Vagina (tissue), 2 donors: ENCODE results near the gene EIF5A. TPM values are rescaled to one million over a fixed set of nuclear protein-coding genes. Genes with fewer than 3 reads are reported as not detected.

Experiments
- DNase-seq, 2 donors: peaks; one replicate each; pipeline ENCODE4 v3.0.0-alpha.2; 2017; ENCODE audit errors: extremely low spot score in 2 of 2
- H3K27ac ChIP-seq: fragments of 200-600 bp; sonication (generic); one replicate; pipeline ENCODE4 v1.5.1; 2019
- H3K27me3 ChIP-seq: fragments of 200-600 bp; sonication (generic); one replicate; pipeline ENCODE4 v1.5.1; 2019
- H3K36me3 ChIP-seq, 2 donors: fragments of 200-600 bp; sonication (generic); one replicate each; pipeline ENCODE4 v1.5.1; 2017 to 2019
- H3K4me1 ChIP-seq: fragments of 200-600 bp; sonication (generic); one replicate; pipeline ENCODE4 v1.5.1; 2019
- H3K4me3 ChIP-seq, 2 donors: fragments of 200-600 bp; sonication (generic); 1 replicate in 1 of 2; 2 replicates in 1 of 2; pipeline ENCODE4 v1.5.1; 2016 to 2019
- H3K9me3 ChIP-seq: fragments of 200-600 bp; sonication (generic); one replicate; pipeline ENCODE4 v1.5.1; 2019
- CTCF ChIP-seq, 3 experiments: fragments of 450-650 bp in 2 of 3; fragments of 200-600 bp in 1 of 3; sonication (generic) in 1 of 3; IDR thresholded peaks; one replicate each; pipeline ENCODE4 v1.5.1; 2017 to 2019; ENCODE audit warnings: antibody characterized with exemption in 3 of 3, mild to moderate bottlenecking in 2 of 3, moderate library complexity in 2 of 3
- POLR2A ChIP-seq, 2 donors: fragments of 450-650 bp; IDR thresholded peaks; one replicate each; pipeline ENCODE4 v1.6.1; 2017; ENCODE audit warnings: antibody characterized with exemption in 2 of 2, mild to moderate bottlenecking in 2 of 2, moderate library complexity in 2 of 2
- POLR2AphosphoS5 ChIP-seq, 2 donors: sonication (generic); formaldehyde crosslinking; IDR thresholded peaks; one replicate each; pipeline ENCODE4 v1.9.0; 2017; ENCODE audit warnings: antibody characterized with exemption in 2 of 2, mild to moderate bottlenecking in 2 of 2, low read depth in 1 of 2; ENCODE audit not compliant: insufficient read depth in 1 of 2
- intact Hi-C: fragments of 100-400 bp; cut with DNase I; formaldehyde crosslinking; loops from one replicate; pipeline ENCODE4 v1.15.1; 2023
- total RNA-seq: library from RNA; depleted of rRNA; stranded (reverse); fragments of >200 nt; gene quantifications from one replicate; pipeline ENCODE4 v1.2.3, GENCODE V29; 2016

EIF5A gene
- total RNA-seq, 1 donor from 2014 or later, result 238 TPM

- intact Hi-C loops, result loop anchor here (2.0 kb wide), 1 partner anchor 15 kb away; the partner anchor contains the start of gene SLC2A4
- TF ChIP-seq POLR2AphosphoS5 (IDR thresholded peaks at IDR 0.05; ENCODE audit: insufficient read depth in 1 of 2, low read depth in 1 of 2) (no peak), CTCF (IDR thresholded peaks at IDR 0.05) (no peak), POLR2A (IDR thresholded peaks at IDR 0.05) (no peak)
- Histone ChIP-seq H3K4me3 (peak overlapping the region; percentile 15 to 28), H3K27me3 (no peaks in the 10 kb centered on the region), H3K9me3 (no peaks in the 10 kb centered on the region), H3K4me1 (peaks cover 45% of the 10 kb centered on the region), H3K36me3 (no peaks in the 10 kb centered on the region), H3K27ac (peak overlapping the region; percentile 33)
- no peak for DNase-seq
Observed at GRCh38 chr17:7295230-7296180, 11.9 kb upstream of the EIF5A start.

GRCh38 chr17:7296189-7296861 lies 11.1 kb upstream of the EIF5A start:
- Histone ChIP-seq H3K27ac (peak overlapping the region; percentile 33), H3K27me3 (no peaks in the 10 kb centered on the region), H3K4me3 (peak overlapping the region in 1 of 2 donors; percentile 15), H3K4me1 (peaks cover 45% of the 10 kb centered on the region), H3K36me3 (no peaks in the 10 kb centered on the region), H3K9me3 (no peaks in the 10 kb centered on the region)
- no peak for DNase-seq
- intact Hi-C loops, result loop anchor here (2.0 kb wide), 1 partner anchor 16 kb away; the partner anchor contains the start of gene SLC2A4
- TF ChIP-seq CTCF (IDR thresholded peaks at IDR 0.05) (peak; percentile 85 to 92 (median 88)), POLR2A (IDR thresholded peaks at IDR 0.05) (no peak), POLR2AphosphoS5 (IDR thresholded peaks at IDR 0.05; ENCODE audit: insufficient read depth in 1 of 2, low read depth in 1 of 2) (peak; percentile 18 to 57)

- no peak overlapping the region for H3K4me3 ChIP-seq
- no peak for DNase-seq
- TF ChIP-seq POLR2AphosphoS5 (IDR thresholded peaks at IDR 0.05; ENCODE audit: insufficient read depth in 1 of 2, low read depth in 1 of 2) (no peak), CTCF (IDR thresholded peaks at IDR 0.05) (no peak), POLR2A (IDR thresholded peaks at IDR 0.05) (no peak)
- intact Hi-C loops, result no loop called here
- no peaks in the 10 kb centered on the region for H3K27me3 ChIP-seq
- no peaks in the 10 kb centered on the region for H3K9me3 ChIP-seq
- peaks cover 20% of the 10 kb centered on the region for H3K4me1 ChIP-seq
- H3K27ac ChIP-seq, result no peak overlapping the region
- no peaks in the 10 kb centered on the region for H3K36me3 ChIP-seq
Observed at GRCh38 chr17:7304179-7304578, 3.2 kb upstream of the EIF5A start.

GRCh38 chr17:7307686-7308624 lies 527 bp downstream of the EIF5A start:
- no peak for DNase-seq
- TF ChIP-seq POLR2AphosphoS5 (IDR thresholded peaks at IDR 0.05; ENCODE audit: insufficient read depth in 1 of 2, low read depth in 1 of 2) (peak in 1 of 2 donors; percentile 47), CTCF (IDR thresholded peaks at IDR 0.05) (no peak)
- peaks cover 3 to 36% of the 10 kb centered on the region in 2 donors for H3K36me3 ChIP-seq
- H3K9me3 ChIP-seq, result no peaks in the 10 kb centered on the region
- peak overlapping the region; percentile 74 to 83 for H3K4me3 ChIP-seq
- H3K4me1 ChIP-seq, result peaks cover 50% of the 10 kb centered on the region
- peak overlapping the region; percentile 94 for H3K27ac ChIP-seq
- H3K27me3 ChIP-seq, result no peaks in the 10 kb centered on the region
- intact Hi-C loops, result no loop called here
